Panc1 (cell line): ENCODE results near the gene SEMA5B. TPM values are rescaled to one million over a fixed set of nuclear protein-coding genes. Genes with fewer than 3 reads are reported as not detected.

Source experiments
- ATAC-seq: fragments of 200-7000 bp; cut with Tn5 transposase; 2 replicates; pipeline ENCODE4 v1.9.1; 2020; ENCODE audit warnings: mild to moderate bottlenecking, moderate library complexity
- BruUV-seq: library from RNA; stranded (reverse); fragments of 400-500 nt; replicated peaks from 2 replicates; lab custom pipeline; 2021; lab: Mats Ljungman, UMichigan
- CTCF ChIA-PET: fragments of 300-600 bp; sonication (Branson Sonifier 250); formaldehyde crosslinking; loops from one replicate; lab custom pipeline; 2022; ENCODE audit warnings: antibody characterized with exemption; lab: Charles Lee
- POLR2A ChIA-PET: fragments of 300-600 bp; sonication (Branson Sonifier 250); formaldehyde crosslinking; loops from one replicate; lab custom pipeline; 2022; ENCODE audit warnings: antibody characterized with exemption; lab: Charles Lee
- DNase-seq: peaks from one replicate; pipeline ENCODE4 v3.0.0-alpha.2; 2010; ENCODE audit warnings: low read depth, low spot score
- H3K27ac ChIP-seq: 2 replicates; pipeline ENCODE4 v1.5.1; 2011; ENCODE audit warnings: mild to moderate bottlenecking, low read length, inconsistent platforms
- H3K27me3 ChIP-seq: fragments of 200-500 bp; sonication (Bioruptor generic); 2 replicates; pipeline ENCODE4 v1.6.0; 2014; ENCODE audit warnings: low read length, inconsistent platforms; ENCODE audit not compliant: control insufficient read depth, insufficient read depth
- H3K36me3 ChIP-seq: fragments of 200-500 bp; sonication (Bioruptor generic); 2 replicates; pipeline ENCODE4 v1.5.1; 2014; ENCODE audit warnings: inconsistent platforms, mild to moderate bottlenecking, low read length, moderate library complexity; ENCODE audit not compliant: control insufficient read depth, insufficient read depth
- H3K4me1 ChIP-seq: 2 replicates; pipeline ENCODE4 v1.5.1; 2011; ENCODE audit warnings: inconsistent platforms, mild to moderate bottlenecking, low read length, moderate library complexity; ENCODE audit not compliant: control insufficient read depth, insufficient read depth
- H3K4me3 ChIP-seq, 2 experiments: 2 replicates each; pipeline ENCODE4 v1.5.1; 2011 to 2012; ENCODE audit warnings: low read depth in 2 of 2, low read length in 2 of 2, mild to moderate bottlenecking in 2 of 2, inconsistent platforms in 1 of 2, moderate library complexity in 1 of 2
- H3K9me3 ChIP-seq: fragments of 200-500 bp; sonication (Bioruptor generic); 2 replicates; pipeline ENCODE4 v1.5.1; 2014; ENCODE audit warnings: low read depth, mild to moderate bottlenecking, inconsistent platforms, low read length, moderate library complexity; ENCODE audit not compliant: control insufficient read depth, insufficient read depth
- POLR2AphosphoS5 ChIP-seq: IDR thresholded peaks from 2 replicates; pipeline ENCODE4 v1.6.1; 2012; ENCODE audit warnings: mild to moderate bottlenecking, low read depth, low read length, moderate library complexity
- SIN3A ChIP-seq: IDR thresholded peaks from 2 replicates; pipeline ENCODE4 v1.6.1; 2012; ENCODE audit warnings: low read depth, mild to moderate bottlenecking, low read length, moderate library complexity, borderline replicate concordance; ENCODE audit not compliant: insufficient read depth
- TCF7L2 ChIP-seq: IDR thresholded peaks from 2 replicates; pipeline ENCODE4 v1.6.1; 2011; ENCODE audit warnings: mild to moderate bottlenecking, low read depth, low read length, inconsistent platforms
- in situ Hi-C: cut with HindIII; loops from 2 replicates; pipeline ENCODE4 v1.10.0; 2016; ENCODE audit warnings: low sequenced_read_pairs, low pct_unique_long_range_greater_than_20kb
- intact Hi-C: fragments of 100-400 bp; cut with micrococcal nuclease; formaldehyde crosslinking; loops from one replicate; pipeline ENCODE4 v1.10.0; 2022; ENCODE audit not compliant: unreplicated experiment
- total RNA-seq: library from RNA; stranded (reverse); gene quantifications from one replicate; pipeline ENCODE4 v1.2.1, GENCODE V29; 2021; ENCODE audit not compliant: unreplicated experiment
- TF ChIP-seq, protein P1 (sequence below), 2 experiments: IDR thresholded peaks; 2 replicates each; pipeline ENCODE4 v1.6.1; 2011 to 2012; ENCODE audit warnings: low read depth in 2 of 2, control low read depth in 1 of 2, low read length in 1 of 2, mild to moderate bottlenecking in 1 of 2, moderate library complexity in 1 of 2; ENCODE audit not compliant: insufficient read depth in 1 of 2
- TF ChIP-seq, protein P2 (sequence below): fragments of 450-650 bp; IDR thresholded peaks from 2 replicates; pipeline ENCODE4 v1.5.1; 2017; ENCODE audit warnings: mild to moderate bottlenecking

Gene SEMA5B
- total RNA-seq, 1 experiment from 2014 or later, result 1.2 TPM

DNA sequence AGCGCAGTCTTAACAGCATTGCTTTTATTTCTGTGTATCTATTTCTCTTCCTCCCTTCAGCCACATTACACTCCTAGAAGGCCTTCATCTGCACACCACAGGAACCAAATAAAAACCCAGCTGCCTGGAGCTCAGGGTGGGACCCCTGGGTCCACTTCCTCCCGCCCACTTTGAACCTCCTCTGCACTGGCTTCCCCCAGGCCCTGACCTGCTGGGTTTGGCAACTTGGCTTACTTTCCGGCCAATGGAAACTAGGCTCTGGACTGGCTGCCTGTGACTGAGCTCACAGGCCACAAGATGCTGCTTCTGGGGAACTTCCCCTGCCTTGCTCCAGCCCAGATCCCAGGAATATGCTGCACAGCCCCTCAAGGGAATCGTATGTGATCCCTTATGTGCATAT lies 89.8 kb downstream of the SEMA5B start:
- Histone ChIP-seq H3K27ac (no peak overlapping the region), H3K9me3 (no peaks in the 10 kb centered on the region), H3K36me3 (no peaks in the 10 kb centered on the region), H3K27me3 (no peaks in the 10 kb centered on the region), H3K4me3 (no peak overlapping the region), H3K4me1 (no peaks in the 10 kb centered on the region)
- intact Hi-C loops, result no loop called here
- TF ChIP-seq, protein P1, sequence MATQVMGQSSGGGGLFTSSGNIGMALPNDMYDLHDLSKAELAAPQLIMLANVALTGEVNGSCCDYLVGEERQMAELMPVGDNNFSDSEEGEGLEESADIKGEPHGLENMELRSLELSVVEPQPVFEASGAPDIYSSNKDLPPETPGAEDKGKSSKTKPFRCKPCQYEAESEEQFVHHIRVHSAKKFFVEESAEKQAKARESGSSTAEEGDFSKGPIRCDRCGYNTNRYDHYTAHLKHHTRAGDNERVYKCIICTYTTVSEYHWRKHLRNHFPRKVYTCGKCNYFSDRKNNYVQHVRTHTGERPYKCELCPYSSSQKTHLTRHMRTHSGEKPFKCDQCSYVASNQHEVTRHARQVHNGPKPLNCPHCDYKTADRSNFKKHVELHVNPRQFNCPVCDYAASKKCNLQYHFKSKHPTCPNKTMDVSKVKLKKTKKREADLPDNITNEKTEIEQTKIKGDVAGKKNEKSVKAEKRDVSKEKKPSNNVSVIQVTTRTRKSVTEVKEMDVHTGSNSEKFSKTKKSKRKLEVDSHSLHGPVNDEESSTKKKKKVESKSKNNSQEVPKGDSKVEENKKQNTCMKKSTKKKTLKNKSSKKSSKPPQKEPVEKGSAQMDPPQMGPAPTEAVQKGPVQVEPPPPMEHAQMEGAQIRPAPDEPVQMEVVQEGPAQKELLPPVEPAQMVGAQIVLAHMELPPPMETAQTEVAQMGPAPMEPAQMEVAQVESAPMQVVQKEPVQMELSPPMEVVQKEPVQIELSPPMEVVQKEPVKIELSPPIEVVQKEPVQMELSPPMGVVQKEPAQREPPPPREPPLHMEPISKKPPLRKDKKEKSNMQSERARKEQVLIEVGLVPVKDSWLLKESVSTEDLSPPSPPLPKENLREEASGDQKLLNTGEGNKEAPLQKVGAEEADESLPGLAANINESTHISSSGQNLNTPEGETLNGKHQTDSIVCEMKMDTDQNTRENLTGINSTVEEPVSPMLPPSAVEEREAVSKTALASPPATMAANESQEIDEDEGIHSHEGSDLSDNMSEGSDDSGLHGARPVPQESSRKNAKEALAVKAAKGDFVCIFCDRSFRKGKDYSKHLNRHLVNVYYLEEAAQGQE (IDR thresholded peaks at IDR 0.05; ENCODE audit: insufficient read depth in 1 of 2, low read depth in 2 of 2, low read length in 1 of 2), result no peak
- TF ChIP-seq POLR2AphosphoS5 (no peak), SIN3A (no peak), TCF7L2 (no peak)
- TF ChIP-seq, protein P2, sequence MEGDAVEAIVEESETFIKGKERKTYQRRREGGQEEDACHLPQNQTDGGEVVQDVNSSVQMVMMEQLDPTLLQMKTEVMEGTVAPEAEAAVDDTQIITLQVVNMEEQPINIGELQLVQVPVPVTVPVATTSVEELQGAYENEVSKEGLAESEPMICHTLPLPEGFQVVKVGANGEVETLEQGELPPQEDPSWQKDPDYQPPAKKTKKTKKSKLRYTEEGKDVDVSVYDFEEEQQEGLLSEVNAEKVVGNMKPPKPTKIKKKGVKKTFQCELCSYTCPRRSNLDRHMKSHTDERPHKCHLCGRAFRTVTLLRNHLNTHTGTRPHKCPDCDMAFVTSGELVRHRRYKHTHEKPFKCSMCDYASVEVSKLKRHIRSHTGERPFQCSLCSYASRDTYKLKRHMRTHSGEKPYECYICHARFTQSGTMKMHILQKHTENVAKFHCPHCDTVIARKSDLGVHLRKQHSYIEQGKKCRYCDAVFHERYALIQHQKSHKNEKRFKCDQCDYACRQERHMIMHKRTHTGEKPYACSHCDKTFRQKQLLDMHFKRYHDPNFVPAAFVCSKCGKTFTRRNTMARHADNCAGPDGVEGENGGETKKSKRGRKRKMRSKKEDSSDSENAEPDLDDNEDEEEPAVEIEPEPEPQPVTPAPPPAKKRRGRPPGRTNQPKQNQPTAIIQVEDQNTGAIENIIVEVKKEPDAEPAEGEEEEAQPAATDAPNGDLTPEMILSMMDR, result no peak
- BruUV-seq, result no TSS peak
- CTCF ChIA-PET, result interaction anchor here (0.6 kb wide), 1 partner anchor 496 kb away, joined by 5 read pairs; no protein-coding TSS in a partner anchor
- POLR2A ChIA-PET, result no interaction called here
- in situ Hi-C loops, result no loop called here
- DNase-seq, result no peak
- ATAC-seq, result no peak

- H3K27ac ChIP-seq, result no peak overlapping the region
- in situ Hi-C loops (no loop called here), intact Hi-C loops (no loop called here)
- H3K4me3 ChIP-seq, result no peak overlapping the region
- CTCF ChIA-PET, result no interaction called here
- no peak for TF ChIP-seq POLR2AphosphoS5
- TF ChIP-seq TCF7L2, result no peak
- TF ChIP-seq, protein P2, result no peak
- TF ChIP-seq, protein P1 (IDR thresholded peaks at IDR 0.05; ENCODE audit: insufficient read depth in 1 of 2, low read depth in 2 of 2, low read length in 1 of 2), result no peak
- TF ChIP-seq SIN3A, result no peak
- BruUV-seq, result no TSS peak
- H3K9me3 ChIP-seq, result no peaks in the 10 kb centered on the region
- no peaks in the 10 kb centered on the region for H3K36me3 ChIP-seq
- no peaks in the 10 kb centered on the region for H3K4me1 ChIP-seq
- POLR2A ChIA-PET, result no interaction called here
- DNase-seq, result no peak
- ATAC-seq, result no peak
- no peaks in the 10 kb centered on the region for H3K27me3 ChIP-seq
Measured at GRCh38 chr3:122936986-122937385, 90.6 kb downstream of the SEMA5B start.
